HG03064 (cell line): ENCODE results near the gene PSMC3IP.
"Not testable (repeated sequence)": the region's sequence is repeated elsewhere in the genome, so short reads cannot be mapped to it uniquely, and the experiment has no call there.

Source experiments
- ATAC-seq: cut with Tn5 transposase; IDR thresholded peaks from one replicate; pipeline ENCODE4 v1.9.1; 2021; ENCODE audit warnings: low read depth; ENCODE audit not compliant: unreplicated experiment

The PSMC3IP gene

GRCh38 chr17:42541041-42541833, 36.3 kb downstream of the PSMC3IP start:
- no peak for ATAC-seq

GRCh38 chr17:42540558-42540957, 37.0 kb downstream of the PSMC3IP start:
- ATAC-seq: not testable (repeated sequence)

GRCh38 chr17:42538482-42538881, 39.0 kb downstream of the PSMC3IP start:
- ATAC-seq: no peak

- no peak for ATAC-seq
These were observed 39.6 kb downstream of the PSMC3IP start for GRCh38 chr17:42537826-42538451.

- ATAC-seq: no peak
These were observed 40.2 kb downstream of the PSMC3IP start for GRCh38 chr17:42537156-42537805.

- ATAC-seq: peak; percentile 63
These were observed 41.0 kb downstream of the PSMC3IP start for GRCh38 chr17:42536372-42537155.

- peak; percentile 63 for ATAC-seq
These were observed 41.5 kb downstream of the PSMC3IP start, which contains the start of gene NAGLU for GRCh38 chr17:42536048-42536371. NAGLU (plus strand) TSS chr17:42536241; CDS start chr17:42536273, 32 bp downstream.

- no peak for ATAC-seq
These were observed 42.1 kb downstream of the PSMC3IP start for GRCh38 chr17:42535155-42536047.

- ATAC-seq: no peak
These were observed 45.8 kb downstream of the PSMC3IP start for GRCh38 chr17:42531455-42532354.

- ATAC-seq: no peak
These were observed 46.5 kb downstream of the PSMC3IP start for GRCh38 chr17:42530952-42531454.

- ATAC-seq: no peak
These were observed 48.5 kb downstream of the PSMC3IP start for GRCh38 chr17:42529061-42529460.

GRCh38 chr17:42527932-42528331, 49.6 kb downstream of the PSMC3IP start:
- ATAC-seq: no peak

- no peak for ATAC-seq
These were observed 51.5 kb downstream of the PSMC3IP start for GRCh38 chr17:42526031-42526444.

- ATAC-seq: no peak
These were observed 52.3 kb downstream of the PSMC3IP start for GRCh38 chr17:42525221-42525620.

- ATAC-seq: no peak
These were observed 54.7 kb downstream of the PSMC3IP start for GRCh38 chr17:42522798-42523278.
